Activated naive CD8-positive, alpha-beta T cell treated with anti-CD3 and anti-CD28 coated beads, Interleukin-2, amount 50 U/mL, for 24 hours (primary cell): ENCODE data around the gene KCNJ6.
"Not testable (repeated sequence)": the region's sequence is repeated elsewhere in the genome, so short reads cannot be mapped to it uniquely, and the experiment has no call there.

ENCODE experiments used
- ATAC-seq: fragments of 150-1000 bp; cut with Tn5 transposase; one replicate; pipeline ENCODE4 v1.10.0; 2021
- DNase-seq: peaks from one replicate; pipeline ENCODE4 v3.0.0; 2021
- H3K27ac Mint-ChIP-seq: one replicate; pipeline ENCODE4 v1.8.0; 2021; ENCODE audit warnings: mild to moderate bottlenecking, mixed read lengths
- H3K27me3 Mint-ChIP-seq: one replicate; pipeline ENCODE4 v1.8.0; 2021; ENCODE audit warnings: mixed read lengths
- H3K36me3 Mint-ChIP-seq: one replicate; pipeline ENCODE4 v1.8.0; 2021; ENCODE audit warnings: low read depth, mixed read lengths
- H3K4me1 Mint-ChIP-seq: one replicate; pipeline ENCODE4 v1.8.0; 2021; ENCODE audit warnings: mixed read lengths
- H3K4me3 Mint-ChIP-seq: one replicate; pipeline ENCODE4 v1.8.0; 2021; ENCODE audit warnings: mild to moderate bottlenecking, moderate library complexity, mixed read lengths
- H3K9me3 Mint-ChIP-seq: one replicate; pipeline ENCODE4 v1.8.0; 2021; ENCODE audit warnings: mixed read lengths

KCNJ6 gene

GRCh38 chr21:37916310-37917051 lies at the start of gene KCNJ6:
KCNJ6 (minus strand) TSS chr21:37916457; CDS start chr21:37840682, 75,775 bp downstream.
- peaks cover 60% of the 10 kb centered on the region for H3K27me3 Mint-ChIP-seq
- H3K4me1 Mint-ChIP-seq: no peaks in the 10 kb centered on the region
- no peaks in the 10 kb centered on the region for H3K36me3 Mint-ChIP-seq
- ATAC-seq (no peak), DNase-seq (peak; percentile 16)
- H3K4me3 Mint-ChIP-seq: no peak within 1 kb of the TSS
- H3K27ac Mint-ChIP-seq: no peak within 1 kb of the TSS
- no peaks in the 10 kb centered on the region for H3K9me3 Mint-ChIP-seq

GRCh38 chr21:37965088-37965805 lies 49.0 kb upstream of the KCNJ6 start:
- no peak overlapping the region for H3K27ac Mint-ChIP-seq
- H3K36me3 Mint-ChIP-seq: no peaks in the 10 kb centered on the region
- no peak overlapping the region for H3K4me3 Mint-ChIP-seq

DNA sequence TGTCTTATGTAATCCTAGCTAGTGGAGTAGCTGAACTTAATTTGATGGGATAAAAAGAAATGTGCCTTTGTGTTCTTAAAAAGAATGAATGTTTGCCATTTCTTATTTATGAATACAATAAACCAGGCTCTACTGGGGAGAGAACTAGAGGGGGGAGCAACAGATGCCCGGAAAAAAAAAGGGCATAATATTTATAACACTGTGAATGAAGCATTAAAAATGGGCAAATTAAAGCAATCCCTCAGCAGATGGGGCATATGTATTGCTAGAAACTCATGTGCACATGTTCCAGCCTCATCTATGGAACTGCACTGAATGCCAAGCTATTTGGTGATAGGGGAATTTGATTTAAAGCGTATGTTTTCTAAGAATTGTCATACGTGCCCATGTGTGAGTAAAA lies 42.3 kb upstream of the KCNJ6 start:
- H3K4me1 Mint-ChIP-seq: no peaks in the 10 kb centered on the region
- ATAC-seq: no peak
- no peaks in the 10 kb centered on the region for H3K9me3 Mint-ChIP-seq

More at GRCh38 chr21:37965088-37965805, 49.0 kb upstream of the KCNJ6 start:
- Mint-ChIP-seq H3K9me3 (no peaks in the 10 kb centered on the region), H3K4me1 (no peaks in the 10 kb centered on the region), H3K27me3 (peaks cover 2% of the 10 kb centered on the region)
- no peak for DNase-seq
- no peak for ATAC-seq

GRCh38 chr21:37956772-37957171 lies 40.5 kb upstream of the KCNJ6 start:
- no peaks in the 10 kb centered on the region for H3K36me3 Mint-ChIP-seq

More for the DNA sequence above, 42.3 kb upstream of the KCNJ6 start:
- Mint-ChIP-seq H3K4me3 (no peak overlapping the region), H3K27ac (no peak overlapping the region), H3K27me3 (peaks cover 5% of the 10 kb centered on the region), H3K36me3 (no peaks in the 10 kb centered on the region)
- DNase-seq: no peak

GRCh38 chr21:37945036-37945435 lies 28.8 kb upstream of the KCNJ6 start:
- Mint-ChIP-seq H3K4me3 (no peak overlapping the region), H3K36me3 (no peaks in the 10 kb centered on the region), H3K27me3 (peaks cover 3% of the 10 kb centered on the region), H3K4me1 (no peaks in the 10 kb centered on the region), H3K9me3 (no peaks in the 10 kb centered on the region), H3K27ac (no peak overlapping the region)
- DNase-seq: no peak
- ATAC-seq: no peak

More at GRCh38 chr21:37956772-37957171, 40.5 kb upstream of the KCNJ6 start:
- H3K9me3 Mint-ChIP-seq: no peaks in the 10 kb centered on the region
- no peak for DNase-seq
- no peak for ATAC-seq
- peaks cover 5% of the 10 kb centered on the region for H3K27me3 Mint-ChIP-seq
- no peaks in the 10 kb centered on the region for H3K4me1 Mint-ChIP-seq
- H3K27ac Mint-ChIP-seq: no peak overlapping the region
- H3K4me3 Mint-ChIP-seq: no peak overlapping the region

DNA sequence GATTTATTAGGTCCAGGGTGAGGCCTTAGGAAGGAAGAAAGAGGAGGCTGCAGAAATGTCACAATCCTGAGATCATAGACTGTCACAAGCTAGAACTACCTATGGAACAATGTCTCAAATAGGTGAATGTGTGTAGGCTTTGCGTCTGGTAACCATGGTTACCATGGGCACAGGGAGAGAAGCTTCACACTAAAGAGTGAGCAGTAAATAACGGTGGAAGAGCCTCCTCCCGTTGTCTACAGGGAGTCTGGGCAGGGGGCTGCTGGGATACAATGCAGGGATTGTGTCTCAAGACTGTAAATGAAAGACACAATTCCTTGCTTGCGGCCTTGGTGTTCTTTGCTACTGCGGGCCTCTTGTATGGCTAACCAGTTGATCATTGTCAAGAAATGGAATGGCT lies 28.2 kb upstream of the KCNJ6 start:
- Mint-ChIP-seq H3K4me3 (no peak overlapping the region), H3K27me3 (peaks cover 3% of the 10 kb centered on the region), H3K27ac (no peak overlapping the region), H3K9me3 (peaks cover 5% of the 10 kb centered on the region), H3K4me1 (no peaks in the 10 kb centered on the region), H3K36me3 (no peaks in the 10 kb centered on the region)
- DNase-seq (no peak), ATAC-seq (no peak)

DNA sequence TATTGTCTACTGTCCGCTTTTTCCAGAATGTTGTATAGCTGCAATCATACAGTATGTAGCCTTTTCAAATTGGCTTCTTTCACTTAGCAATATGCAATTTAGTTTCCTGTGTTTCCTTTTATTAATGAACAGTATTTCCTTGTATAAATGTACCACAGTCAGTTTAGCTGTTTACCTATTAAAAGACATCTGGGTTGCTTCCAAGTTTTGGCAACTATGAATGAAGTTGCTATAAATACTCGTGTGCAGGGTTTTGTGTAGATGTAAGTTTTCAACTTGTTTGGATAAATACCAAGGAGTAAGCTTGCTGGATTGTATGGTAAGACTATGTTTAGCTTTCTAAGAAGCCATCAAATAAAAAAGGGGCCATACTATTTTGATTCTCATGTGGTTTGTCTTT lies 24.4 kb upstream of the KCNJ6 start:
- Mint-ChIP-seq H3K4me1 (no peaks in the 10 kb centered on the region), H3K36me3 (no peaks in the 10 kb centered on the region), H3K27me3 (no peaks in the 10 kb centered on the region), H3K27ac (no peak overlapping the region), H3K4me3 (no peak overlapping the region), H3K9me3 (peaks cover 10% of the 10 kb centered on the region)
- ATAC-seq (no peak), DNase-seq (no peak)

GRCh38 chr21:37939838-37940237 lies 23.6 kb upstream of the KCNJ6 start:
- no peak for DNase-seq
- ATAC-seq: no peak
- no peaks in the 10 kb centered on the region for H3K36me3 Mint-ChIP-seq
- H3K4me1 Mint-ChIP-seq: no peaks in the 10 kb centered on the region
- no peak overlapping the region for H3K4me3 Mint-ChIP-seq
- H3K27ac Mint-ChIP-seq: no peak overlapping the region
- peaks cover 10% of the 10 kb centered on the region for H3K9me3 Mint-ChIP-seq
- no peaks in the 10 kb centered on the region for H3K27me3 Mint-ChIP-seq

- ATAC-seq: no peak
- H3K9me3 Mint-ChIP-seq: peaks cover 14% of the 10 kb centered on the region
- no peak overlapping the region for H3K4me3 Mint-ChIP-seq
- H3K36me3 Mint-ChIP-seq: no peaks in the 10 kb centered on the region
- no peaks in the 10 kb centered on the region for H3K27me3 Mint-ChIP-seq
- H3K4me1 Mint-ChIP-seq: no peaks in the 10 kb centered on the region
- no peak for DNase-seq
- no peak overlapping the region for H3K27ac Mint-ChIP-seq
Observed at GRCh38 chr21:37939251-37939650, 23.0 kb upstream of the KCNJ6 start.

- DNase-seq (no peak), ATAC-seq (no peak)
- Mint-ChIP-seq H3K36me3 (no peaks in the 10 kb centered on the region), H3K27me3 (no peaks in the 10 kb centered on the region), H3K9me3 (peaks cover 26% of the 10 kb centered on the region), H3K27ac (no peak overlapping the region), H3K4me3 (no peak overlapping the region), H3K4me1 (no peaks in the 10 kb centered on the region)
Observed at GRCh38 chr21:37937668-37938067, 21.4 kb upstream of the KCNJ6 start.

- Mint-ChIP-seq H3K9me3 (peaks cover 26% of the 10 kb centered on the region), H3K36me3 (no peaks in the 10 kb centered on the region), H3K27ac (no peak overlapping the region), H3K27me3 (no peaks in the 10 kb centered on the region), H3K4me3 (no peak overlapping the region), H3K4me1 (no peaks in the 10 kb centered on the region)
- DNase-seq (no peak), ATAC-seq (no peak)
Observed at GRCh38 chr21:37936010-37936785, 19.9 kb upstream of the KCNJ6 start.

GRCh38 chr21:37932936-37933335 lies 16.7 kb upstream of the KCNJ6 start:
- no peak overlapping the region for H3K27ac Mint-ChIP-seq
- no peaks in the 10 kb centered on the region for H3K4me1 Mint-ChIP-seq
- H3K27me3 Mint-ChIP-seq: no peaks in the 10 kb centered on the region
- no peak for DNase-seq
- peaks cover 15% of the 10 kb centered on the region for H3K9me3 Mint-ChIP-seq
- H3K4me3 Mint-ChIP-seq: no peak overlapping the region
- no peak for ATAC-seq
- H3K36me3 Mint-ChIP-seq: no peaks in the 10 kb centered on the region

GRCh38 chr21:37927711-37928110 lies 11.5 kb upstream of the KCNJ6 start:
- H3K4me3 Mint-ChIP-seq: no peak overlapping the region
- H3K27ac Mint-ChIP-seq: no peak overlapping the region
- DNase-seq: no peak
- no peak for ATAC-seq
- no peaks in the 10 kb centered on the region for H3K9me3 Mint-ChIP-seq
- no peaks in the 10 kb centered on the region for H3K4me1 Mint-ChIP-seq
- peaks cover 2% of the 10 kb centered on the region for H3K27me3 Mint-ChIP-seq
- H3K36me3 Mint-ChIP-seq: no peaks in the 10 kb centered on the region

- ATAC-seq (no peak), DNase-seq (no peak)
- Mint-ChIP-seq H3K27ac (no peak overlapping the region), H3K27me3 (peaks cover 29% of the 10 kb centered on the region), H3K36me3 (no peaks in the 10 kb centered on the region), H3K4me1 (no peaks in the 10 kb centered on the region), H3K9me3 (no peaks in the 10 kb centered on the region), H3K4me3 (no peak overlapping the region)
Observed at GRCh38 chr21:37921091-37921490, 4.8 kb upstream of the KCNJ6 start.

- H3K27ac Mint-ChIP-seq, H3K36me3 Mint-ChIP-seq, H3K4me1 Mint-ChIP-seq, ATAC-seq, DNase-seq, H3K4me3 Mint-ChIP-seq, H3K9me3 Mint-ChIP-seq: not testable (repeated sequence)
- peaks cover 35% of the 10 kb centered on the region for H3K27me3 Mint-ChIP-seq
Observed at GRCh38 chr21:37920302-37920701, 4.0 kb upstream of the KCNJ6 start.
